Astrocyte (in vitro differentiated cells and primary cell): ENCODE measurements around the gene MKRN2OS. TPM values are rescaled to one million over a fixed set of nuclear protein-coding genes. Genes with fewer than 3 reads are reported as not detected.

ENCODE experiments used
- total RNA-seq: library from RNA; stranded (reverse); gene quantifications from 2 replicates; pipeline ENCODE4 v1.2.1, GENCODE V29; 2021

The MKRN2OS gene
- total RNA-seq, 1 donor from 2014 or later: 0.25 TPM

Other genes with a start within 250 kb of the MKRN2OS start
- 9.7 TPM in 2 replicates for gene TSEN2, start 61.0 kb downstream of the MKRN2OS start, total RNA-seq
- gene MKRN2, start 11.6 kb upstream of the MKRN2OS start, total RNA-seq: 36.7 and 38.2 TPM in 2 replicates
- 74.4 and 80.9 TPM in 2 replicates for gene RAF1, start 118.6 kb upstream of the MKRN2OS start, total RNA-seq
- gene TMEM40, start 213.8 kb upstream of the MKRN2OS start, total RNA-seq: 1.3 and 2.0 TPM in 2 replicates